HEK293T (cell line): ENCODE measurements around the gene BRCA2.

Source experiments
- CTCF ChIA-PET: fragments of 350-600 bp; formaldehyde crosslinking; extraction: SDS; loops from one replicate; lab custom pipeline; 2021; ENCODE audit warnings: antibody characterized with exemption, inconsistent platforms; lab: Yijun Ruan, JAX
- POLR2A ChIA-PET: fragments of 350-600 bp; formaldehyde crosslinking; extraction: SDS; loops from one replicate; lab custom pipeline; 2020; ENCODE audit warnings: antibody characterized with exemption, inconsistent platforms; lab: Yijun Ruan, JAX
- DNase-seq: peaks from one replicate; pipeline ENCODE4 v3.0.0; 2012; ENCODE audit warnings: mixed read lengths; ENCODE audit errors: extremely low spot score
- ARNT ChIP-seq: fragments of 450-650 bp; IDR thresholded peaks from 2 replicates; pipeline ENCODE4 v1.6.1; 2017; ENCODE audit warnings: mild to moderate bottlenecking
- BHLHE40 ChIP-seq: fragments of 450-650 bp; IDR thresholded peaks from 2 replicates; pipeline ENCODE4 v1.6.1; 2016; ENCODE audit warnings: mild to moderate bottlenecking, moderate library complexity, borderline replicate concordance
- CTBP1 ChIP-seq: fragments of 450-650 bp; IDR thresholded peaks from 2 replicates; pipeline ENCODE4 v1.6.1; 2016; ENCODE audit warnings: borderline replicate concordance
- ELF4 ChIP-seq: fragments of 450-650 bp; IDR thresholded peaks from 2 replicates; pipeline ENCODE4 v1.6.1; 2017; ENCODE audit warnings: antibody characterized with exemption
- FOXA1 ChIP-seq: fragments of 450-650 bp; IDR thresholded peaks from 2 replicates; pipeline ENCODE4 v1.6.1; 2016; ENCODE audit warnings: mild to moderate bottlenecking
- FOXK2 ChIP-seq: fragments of 450-650 bp; IDR thresholded peaks from 2 replicates; pipeline ENCODE4 v1.6.1; 2016; ENCODE audit warnings: mild to moderate bottlenecking
- FOXM1 ChIP-seq: fragments of 450-650 bp; IDR thresholded peaks from 2 replicates; pipeline ENCODE4 v1.6.1; 2017; ENCODE audit warnings: mild to moderate bottlenecking, borderline replicate concordance
- HDGF ChIP-seq: fragments of 450-650 bp; IDR thresholded peaks from 2 replicates; pipeline ENCODE4 v1.6.1; 2017; ENCODE audit warnings: antibody characterized with exemption, borderline replicate concordance
- L3MBTL2 ChIP-seq: fragments of 450-650 bp; conservative IDR thresholded peaks from 2 replicates; pipeline ENCODE4 v1.6.1; 2016; ENCODE audit warnings: mild to moderate bottlenecking
- LEF1 ChIP-seq: fragments of 450-650 bp; IDR thresholded peaks from 2 replicates; pipeline ENCODE4 v1.6.1; 2017; ENCODE audit warnings: mild to moderate bottlenecking, borderline replicate concordance
- NFRKB ChIP-seq: fragments of 450-650 bp; IDR thresholded peaks from 2 replicates; pipeline ENCODE4 v1.6.1; 2016; ENCODE audit warnings: mild to moderate bottlenecking, moderate library complexity
- PKNOX1 ChIP-seq: fragments of 450-650 bp; IDR thresholded peaks from 2 replicates; pipeline ENCODE4 v1.6.1; 2016
- SP1 ChIP-seq: fragments of 450-650 bp; IDR thresholded peaks from 2 replicates; pipeline ENCODE4 v1.6.1; 2017
- SUZ12 ChIP-seq: fragments of 450-650 bp; IDR thresholded peaks from 2 replicates; pipeline ENCODE4 v1.6.1; 2016; ENCODE audit warnings: mild to moderate bottlenecking
- TARDBP ChIP-seq: fragments of 450-650 bp; IDR thresholded peaks from 2 replicates; pipeline ENCODE4 v1.6.1; 2016
- ZNF384 ChIP-seq: fragments of 450-650 bp; IDR thresholded peaks from 2 replicates; pipeline ENCODE4 v1.6.1; 2016

Gene BRCA2

GRCh38 chr13:32278426-32278825 is 36.9 kb upstream of the BRCA2 start:
- POLR2A ChIA-PET, result no interaction called here
- CTCF ChIA-PET, result no interaction called here
- TF ChIP-seq CTBP1 (no peak), BHLHE40 (no peak), LEF1 (no peak), PKNOX1 (no peak), SUZ12 (no peak), FOXK2 (no peak), HDGF (no peak), NFRKB (no peak), TARDBP (no peak), L3MBTL2 (no peak), FOXA1 (no peak), FOXM1 (no peak), ARNT (no peak), ZNF384 (no peak), SP1 (no peak), ELF4 (no peak)
- DNase-seq, result no peak

- ChIA-PET CTCF (no interaction called here), POLR2A (interaction anchor here (0.9 kb wide), 1 partner anchor 34 kb away, joined by 3 read pairs; the partner anchor contains the start of genes BRCA2 and ZAR1L)
- TF ChIP-seq ARNT, result no peak
- TF ChIP-seq L3MBTL2, result no peak
- TF ChIP-seq SUZ12, result no peak
- no peak for TF ChIP-seq FOXM1
- TF ChIP-seq ZNF384, result no peak
- no peak for TF ChIP-seq SP1
- no peak for TF ChIP-seq LEF1
- TF ChIP-seq CTBP1, result no peak
- TF ChIP-seq BHLHE40, result no peak
- no peak for DNase-seq
Observed at GRCh38 chr13:32281096-32281495, 34.2 kb upstream of the BRCA2 start.

GRCh38 chr13:32282096-32282711 is 33.1 kb upstream of the BRCA2 start:
- ChIA-PET POLR2A (interaction anchor here (1.3 kb wide), 1 partner anchor 33 kb away, joined by 3 read pairs; the partner anchor contains the start of genes BRCA2 and ZAR1L), CTCF (no interaction called here)
- DNase-seq, result no peak
- TF ChIP-seq FOXK2 (no peak), SUZ12 (no peak), FOXM1 (no peak)

- no peak for DNase-seq
- ChIA-PET CTCF (no interaction called here), POLR2A (interaction anchor here (1.2 kb wide), 1 partner anchor 30 kb away, joined by 6 read pairs; the partner anchor contains the start of genes BRCA2 and ZAR1L)
- TF ChIP-seq CTBP1 (no peak), BHLHE40 (no peak), ELF4 (no peak), HDGF (no peak), TARDBP (no peak), ZNF384 (no peak), SUZ12 (no peak), FOXK2 (no peak), LEF1 (no peak), SP1 (no peak), L3MBTL2 (no peak), ARNT (no peak), FOXA1 (no peak), FOXM1 (no peak), NFRKB (no peak), PKNOX1 (no peak)
Observed at GRCh38 chr13:32284927-32285632, 30.2 kb upstream of the BRCA2 start.

DNA sequence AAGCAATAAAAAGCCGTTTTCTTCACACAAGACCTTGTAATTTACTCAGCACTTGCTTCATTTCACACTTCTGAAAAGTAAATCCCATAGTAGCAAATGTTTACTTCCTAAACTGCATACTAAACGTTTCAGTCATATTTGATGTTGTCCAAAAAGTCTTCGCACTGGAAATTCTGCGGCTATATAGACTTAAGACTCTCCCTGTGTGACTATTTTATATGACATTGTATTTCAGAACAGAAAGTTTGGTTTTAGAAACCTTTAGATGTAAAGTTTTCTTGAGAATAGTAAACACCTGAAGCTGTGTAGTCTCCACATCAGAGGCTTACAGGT is 29.7 kb upstream of the BRCA2 start:
- ChIA-PET POLR2A (no interaction called here), CTCF (no interaction called here)
- no peak for TF ChIP-seq BHLHE40
- TF ChIP-seq FOXM1, result no peak
- TF ChIP-seq PKNOX1, result no peak
- TF ChIP-seq LEF1, result no peak
- no peak for TF ChIP-seq CTBP1
- no peak for TF ChIP-seq L3MBTL2
- TF ChIP-seq FOXA1, result no peak
- TF ChIP-seq HDGF, result no peak
- no peak for TF ChIP-seq ARNT
- TF ChIP-seq ELF4, result no peak
- no peak for TF ChIP-seq TARDBP
- no peak for TF ChIP-seq SUZ12
- TF ChIP-seq ZNF384, result no peak
- TF ChIP-seq SP1, result no peak
- TF ChIP-seq NFRKB, result no peak
- no peak for TF ChIP-seq FOXK2
- DNase-seq, result no peak

DNA sequence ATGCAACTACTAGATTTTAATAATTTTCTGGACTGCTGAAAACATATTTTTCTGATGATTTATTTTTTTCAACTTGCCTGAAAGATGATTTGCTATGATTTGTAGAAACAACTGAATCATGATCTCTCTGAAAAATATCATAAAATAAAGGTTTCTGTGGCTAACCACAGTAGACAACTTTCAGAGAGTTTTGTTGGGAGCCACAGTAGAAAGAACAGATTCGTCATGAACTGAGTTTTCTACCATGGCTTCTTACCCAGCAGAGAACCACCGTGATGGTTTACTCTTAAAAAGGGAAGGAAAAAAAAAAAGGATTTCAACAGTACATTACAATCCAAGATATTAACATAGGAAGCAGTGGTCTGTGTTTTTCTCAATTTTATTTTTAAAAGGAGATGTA is 18.1 kb upstream of the BRCA2 start:
- POLR2A ChIA-PET, result no interaction called here
- no peak for TF ChIP-seq SP1
- no peak for TF ChIP-seq HDGF
- no peak for TF ChIP-seq CTBP1
- TF ChIP-seq ZNF384, result no peak
- TF ChIP-seq FOXA1, result no peak
- no peak for TF ChIP-seq L3MBTL2
- no peak for TF ChIP-seq FOXM1
- TF ChIP-seq PKNOX1, result no peak
- TF ChIP-seq FOXK2, result no peak
- no peak for TF ChIP-seq LEF1
- TF ChIP-seq BHLHE40, result no peak
- no peak for TF ChIP-seq SUZ12
- TF ChIP-seq ARNT, result no peak
- TF ChIP-seq NFRKB, result no peak
- DNase-seq, result no peak
- CTCF ChIA-PET, result no interaction called here
